NCI-H146 (cell line): ENCODE results near the gene AVPR2.
A peak's percentile ranks its signal among the peaks of the same experiment; 100 is the strongest.

Source experiments
- DNase-seq: peaks from one replicate; lab custom pipeline; 2025; lab: John Stamatoyannopoulos, UW

Gene AVPR2

DNA sequence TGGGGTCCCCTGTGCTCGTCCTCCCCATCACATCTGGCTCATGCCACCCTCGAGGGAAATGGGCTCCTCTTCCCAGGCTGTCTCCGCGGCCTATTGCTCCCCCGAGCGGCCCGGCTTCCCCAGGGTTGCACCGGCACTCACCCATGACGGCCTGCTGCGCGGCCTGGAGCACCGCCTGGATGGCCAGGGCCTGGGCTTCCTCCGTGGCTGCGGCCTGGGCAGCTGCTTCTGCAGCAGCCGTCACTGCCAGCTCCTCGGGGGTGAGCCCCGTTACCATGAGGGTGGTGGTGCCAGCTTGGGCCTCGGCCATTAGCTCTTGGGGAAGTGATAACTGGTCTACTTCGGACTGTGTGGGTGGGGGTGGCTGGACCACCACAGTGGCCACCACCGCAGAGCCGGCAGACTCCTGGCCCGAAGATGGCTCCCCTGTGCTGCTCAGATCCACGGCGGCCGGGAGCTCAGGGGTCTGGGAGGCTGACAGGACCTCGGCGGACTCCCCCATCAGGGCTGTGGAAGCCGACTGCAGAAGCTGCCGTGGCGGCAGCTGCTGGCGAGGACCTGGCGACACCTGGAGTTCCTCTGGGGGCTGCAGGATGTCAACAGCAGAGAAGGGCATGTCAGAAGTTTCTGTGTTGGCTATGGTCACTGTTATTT is 48.0 kb downstream of the AVPR2 start:
- no peak for DNase-seq

DNA sequence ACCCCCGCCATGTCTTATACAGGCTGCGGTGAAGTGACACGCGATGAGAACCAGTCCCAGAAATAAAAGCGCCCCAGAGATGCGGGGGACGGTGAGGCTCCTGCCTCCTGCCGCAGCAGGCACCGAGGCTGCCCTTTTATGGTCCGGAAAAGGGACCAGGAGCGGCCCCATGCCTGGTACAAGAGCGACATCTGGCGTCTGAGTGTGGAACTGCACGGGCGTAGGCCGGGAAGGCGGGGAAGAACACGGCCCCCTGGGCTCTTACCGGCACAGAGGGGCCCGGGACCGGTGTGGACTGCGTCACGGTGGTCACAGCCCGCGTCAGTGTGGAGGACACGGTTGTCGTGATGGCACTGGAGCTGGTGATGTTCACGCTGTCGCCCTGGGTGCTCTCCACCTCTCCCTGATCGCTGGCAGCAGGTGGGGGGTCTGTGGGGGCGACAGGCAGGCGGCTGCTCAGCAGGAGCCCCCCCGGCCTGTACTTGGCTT is 48.9 kb downstream of the AVPR2 start:
- DNase-seq = peak; percentile 40

GRCh38 chrX:153953892-153954557 is 49.6 kb downstream of the AVPR2 start:
- no peak for DNase-seq

- no peak for DNase-seq
These were observed 50.2 kb downstream of the AVPR2 start for GRCh38 chrX:153954558-153955227.

- no peak for DNase-seq
These were observed 50.8 kb downstream of the AVPR2 start for GRCh38 chrX:153955228-153955732.

DNA sequence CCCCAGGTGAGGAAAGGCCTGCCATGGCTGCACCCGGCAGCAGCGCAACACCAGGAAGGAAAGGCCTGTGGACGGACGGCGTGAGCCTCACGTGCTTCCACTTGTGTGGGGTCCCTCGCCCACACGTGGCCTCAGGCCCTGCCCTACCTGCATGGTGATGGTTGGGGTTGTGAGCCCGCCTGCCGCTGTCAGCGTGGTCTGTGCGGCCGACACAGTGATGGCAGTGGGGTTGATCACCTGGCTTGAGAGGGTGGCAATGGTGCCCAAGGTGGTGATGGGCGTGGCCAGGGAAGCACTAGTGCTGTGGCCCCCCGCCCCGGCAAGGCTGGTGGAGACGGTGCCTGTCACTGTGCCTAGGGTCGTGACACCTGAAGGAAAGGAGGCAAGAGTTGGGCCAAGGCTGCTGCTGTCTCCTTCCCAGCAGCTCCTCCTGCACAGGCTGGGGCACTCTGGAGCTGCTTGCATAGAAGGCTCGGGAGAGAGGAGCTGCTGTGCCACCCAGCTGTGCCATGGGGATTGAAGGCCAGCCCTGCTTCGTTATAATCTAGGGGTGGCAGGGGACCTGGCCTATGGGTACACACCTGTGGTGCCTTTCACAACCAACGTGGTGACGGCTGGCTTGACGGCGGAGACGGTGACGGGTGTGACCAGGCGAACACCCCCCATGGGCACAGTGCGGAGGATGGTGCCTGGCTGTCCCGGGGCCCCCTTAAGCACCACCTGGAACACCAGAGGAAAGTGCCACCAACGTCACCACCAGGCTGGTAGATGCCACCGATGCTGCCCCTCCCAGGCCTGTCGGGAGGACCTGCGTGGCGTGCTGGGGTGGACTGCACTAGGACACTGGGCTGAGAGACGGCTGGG is 51.8 kb downstream of the AVPR2 start:
- no peak for DNase-seq
